HCT116 (cell line): ENCODE data around the gene DNAJC19. TPM values are rescaled to one million over a fixed set of nuclear protein-coding genes. Genes with fewer than 3 reads are reported as not detected.

Experiments
- ATAC-seq: fragments of 200-7000 bp; cut with Tn5 transposase; 2 replicates; pipeline ENCODE4 v1.9.1; 2020; ENCODE audit warnings: mild to moderate bottlenecking, moderate library complexity
- BruUV-seq: library from RNA; stranded (reverse); fragments of 400-500 nt; replicated peaks from 2 replicates; lab custom pipeline; 2021; lab: Mats Ljungman, UMichigan
- CTCF ChIA-PET: fragments of 300-600 bp; sonication (Branson Sonifier 250); formaldehyde crosslinking; loops from one replicate; lab custom pipeline; 2021; ENCODE audit warnings: antibody characterized with exemption; lab: Charles Lee
- POLR2A ChIA-PET: fragments of 300-600, 350-600 bp; sonication (Branson Sonifier 250); formaldehyde crosslinking; loops from one replicate; lab custom pipeline; 2021; ENCODE audit warnings: antibody characterized with exemption; lab: Charles Lee
- RAD21 ChIA-PET, 2 experiments: fragments of 300-600 bp; sonication (Branson Sonifier 250); formaldehyde crosslinking; loops; one replicate each; lab custom pipeline; 2023; ENCODE audit warnings: low total read pairs in 2 of 2; ENCODE audit not compliant: uncharacterized antibody in 2 of 2, unreplicated experiment in 2 of 2, low non-redundant PET in 1 of 2; lab: Charles Lee
- DNase-seq: peaks from one replicate; pipeline ENCODE4 v3.0.0-alpha.2; 2010; ENCODE audit warnings: low read depth, low spot score
- H2AFZ ChIP-seq: fragments of 200-600 bp; shearing (Covaris generic), sonication (generic); 2 replicates; pipeline ENCODE4 v1.6.1; 2017; ENCODE audit warnings: low read depth, mixed run types, mixed read lengths, antibody characterized with exemption, low read length; ENCODE audit not compliant: poor library complexity, severe bottlenecking
- H3K27ac ChIP-seq: 2 replicates; pipeline ENCODE4 v1.5.1; 2012; ENCODE audit warnings: low read depth, low read length
- H3K27me3 ChIP-seq: fragments of 200-600 bp; sonication (generic); 2 replicates; pipeline ENCODE4 v1.6.1; 2016; ENCODE audit warnings: mixed run types, low read length, mixed read lengths; ENCODE audit not compliant: insufficient read depth
- H3K36me3 ChIP-seq, 2 experiments: fragments of 200-500 bp in 1 of 2; fragments of 200-600 bp in 1 of 2; sonication (Bioruptor generic) in 1 of 2; sonication (generic) in 1 of 2; 2 replicates each; pipeline versions ENCODE4 v1.5.1 to v1.6.1; 2014 to 2016; ENCODE audit warnings: low read length in 2 of 2, inconsistent platforms in 1 of 2, mixed read lengths in 1 of 2, mixed run types in 1 of 2; ENCODE audit not compliant: insufficient read depth in 2 of 2, control insufficient read depth in 1 of 2
- H3K4me1 ChIP-seq, 2 experiments: fragments of 200-600 bp in 1 of 2; sonication (generic) in 1 of 2; 2 replicates each; pipeline versions ENCODE4 v1.5.1 to v1.6.1; 2012 to 2017; ENCODE audit warnings: low read length in 2 of 2, inconsistent platforms in 1 of 2, mild to moderate bottlenecking in 1 of 2, mixed read lengths in 1 of 2, mixed run types in 1 of 2, moderate library complexity in 1 of 2; ENCODE audit not compliant: insufficient read depth in 2 of 2, control insufficient read depth in 1 of 2
- H3K4me2 ChIP-seq: fragments of 200-600 bp; sonication (generic); 2 replicates; pipeline ENCODE4 v1.6.1; 2017; ENCODE audit warnings: mixed run types, low read length, mixed read lengths
- H3K4me3 ChIP-seq, 2 experiments: fragments of 200-600 bp in 1 of 2; sonication (generic) in 1 of 2; replicated peaks in 1 of 2; 2 replicates each; pipeline ENCODE4 v1.5.1; 2011 to 2016; ENCODE audit warnings: low read length in 2 of 2, control low read depth in 1 of 2, low read depth in 1 of 2, mild to moderate bottlenecking in 1 of 2, mixed read lengths in 1 of 2, mixed run types in 1 of 2
- H3K79me2 ChIP-seq: fragments of 200-600 bp; sonication (generic); 2 replicates; pipeline ENCODE4 v1.6.1; 2017; ENCODE audit warnings: mild to moderate bottlenecking, mixed run types, low read length, moderate library complexity, mixed read lengths; ENCODE audit not compliant: insufficient read depth
- H3K9ac ChIP-seq: fragments of 200-600 bp; sonication (generic); 2 replicates; pipeline ENCODE4 v1.6.1; 2016; ENCODE audit warnings: low read length, mixed read lengths
- H3K9me2 ChIP-seq: fragments of 200-600 bp; sonication (generic), shearing (Covaris generic); 2 replicates; pipeline ENCODE4 v1.6.1; 2017; ENCODE audit warnings: mixed run types, mild to moderate bottlenecking, moderate library complexity; ENCODE audit not compliant: insufficient read depth
- H3K9me3 ChIP-seq, 2 experiments: fragments of 200-500 bp in 1 of 2; fragments of 200-600 bp in 1 of 2; sonication (Bioruptor generic) in 1 of 2; sonication (generic) in 1 of 2; 2 replicates each; pipeline ENCODE4 v1.6.1; 2014 to 2017; ENCODE audit warnings: low read length in 2 of 2, mixed read lengths in 2 of 2, inconsistent platforms in 1 of 2, low read depth in 1 of 2, mild to moderate bottlenecking in 1 of 2, mixed run types in 1 of 2, moderate library complexity in 1 of 2; ENCODE audit not compliant: control insufficient read depth in 1 of 2, insufficient read depth in 1 of 2
- H4K20me1 ChIP-seq: fragments of 200-600 bp; sonication (generic), shearing (Covaris generic); 2 replicates; pipeline ENCODE4 v1.6.1; 2017; ENCODE audit warnings: mixed run types, mild to moderate bottlenecking, moderate library complexity; ENCODE audit not compliant: insufficient read depth
- EGR1 ChIP-seq: IDR thresholded peaks from 2 replicates; pipeline ENCODE4 v1.6.1; 2012; ENCODE audit warnings: low read depth
- EZH2 ChIP-seq: fragments of 200-600 bp; sonication (generic); IDR thresholded peaks from 2 replicates; pipeline ENCODE4 v1.6.1; 2017; ENCODE audit warnings: antibody characterized with exemption, mixed run types
- JUND ChIP-seq: IDR thresholded peaks from 2 replicates; pipeline ENCODE4 v1.6.1; 2012
- MAX ChIP-seq: IDR thresholded peaks from 2 replicates; pipeline ENCODE4 v1.6.1; 2012
- POLR2AphosphoS5 ChIP-seq: IDR thresholded peaks from 2 replicates; pipeline ENCODE4 v1.6.1; 2011; ENCODE audit warnings: mild to moderate bottlenecking, low read depth, low read length, moderate library complexity
- RAD21 ChIP-seq: IDR thresholded peaks from 2 replicates; pipeline ENCODE4 v1.6.1; 2012; ENCODE audit warnings: low read depth, mild to moderate bottlenecking
- REST ChIP-seq: IDR thresholded peaks from 2 replicates; pipeline ENCODE4 v1.6.1; 2012; ENCODE audit warnings: low read depth
- SIN3A ChIP-seq: IDR thresholded peaks from 2 replicates; pipeline ENCODE4 v1.6.1; 2012; ENCODE audit warnings: low read depth
- YY1 ChIP-seq: IDR thresholded peaks from 2 replicates; pipeline ENCODE4 v1.6.1; 2011; ENCODE audit warnings: low read length, low read depth, moderate library complexity, mild to moderate bottlenecking; ENCODE audit not compliant: insufficient replicate concordance; ENCODE audit errors: extremely low read depth
- ZBTB33 ChIP-seq: IDR thresholded peaks from 2 replicates; pipeline ENCODE4 v1.6.1; 2011; ENCODE audit warnings: mild to moderate bottlenecking, low read length, moderate library complexity; ENCODE audit not compliant: insufficient replicate concordance; ENCODE audit errors: extremely low read depth
- ZNF274 ChIP-seq: fragments of 200-500 bp; sonication (Bioruptor generic); IDR thresholded peaks from 2 replicates; pipeline ENCODE4 v1.6.1; 2014; ENCODE audit warnings: mild to moderate bottlenecking, low read depth, low read length, inconsistent platforms
- intact Hi-C: fragments of 100-400 bp; cut with micrococcal nuclease; formaldehyde crosslinking; loops from 2 replicates; pipeline ENCODE4 v1.10.0; 2022
- total RNA-seq: library from RNA; stranded (reverse); gene quantifications from one replicate; pipeline ENCODE4 v1.2.1, GENCODE V29; 2021; ENCODE audit not compliant: unreplicated experiment

Gene DNAJC19
- total RNA-seq, 1 experiment from 2014 or later = 61.2 TPM

- intact Hi-C loops = no loop called here
- no peak for TF ChIP-seq MAX
- H3K4me3 ChIP-seq = no peak overlapping the region
These were observed 48.7 kb downstream of the DNAJC19 start for GRCh38 chr3:180940826-180941225.

GRCh38 chr3:180934638-180935037 lies 54.9 kb downstream of the DNAJC19 start:
- Histone ChIP-seq H3K4me1 (peaks cover 0 to 10% of the 10 kb centered on the region in 2 experiments; a peak in 2 of 4 replicates), H3K36me3 (peaks cover 0 to 12% of the 10 kb centered on the region in 2 experiments; a peak in 1 of 4 replicates), H3K4me2 (no peak overlapping the region), H3K9ac (no peak overlapping the region), H4K20me1 (peaks cover 29% of the 10 kb centered on the region; the same call in 1 of the 2 replicates), H3K27ac (no peak overlapping the region), H2AFZ (no peak overlapping the region), H3K79me2 (peaks cover 100% of the 10 kb centered on the region), H3K9me3 (no peaks in the 10 kb centered on the region), H3K27me3 (no peaks in the 10 kb centered on the region), H3K4me3 (no peak overlapping the region), H3K9me2 (no peaks in the 10 kb centered on the region)
- DNase-seq (no peak), ATAC-seq (no peak)
- intact Hi-C loops = no loop called here
- CTCF ChIA-PET = no interaction called here
- RAD21 ChIA-PET = no interaction called here
- BruUV-seq = no TSS peak
- POLR2A ChIA-PET = interaction anchor here (0.8 kb wide), 1 partner anchor 22 kb away, joined by 3 read pairs; the partner anchor contains the start of gene FXR1
- no peak for TF ChIP-seq JUND
- TF ChIP-seq EZH2 = no peak
- no peak for TF ChIP-seq RAD21
- no peak for TF ChIP-seq YY1
- no peak for TF ChIP-seq SIN3A
- no peak for TF ChIP-seq ZBTB33
- no peak for TF ChIP-seq MAX
- TF ChIP-seq POLR2AphosphoS5 = no peak
- TF ChIP-seq EGR1 = no peak
- TF ChIP-seq ZNF274 = no peak
- TF ChIP-seq REST = no peak

More at GRCh38 chr3:180940826-180941225, 48.7 kb downstream of the DNAJC19 start:
- no peak overlapping the region for H2AFZ ChIP-seq
- H3K79me2 ChIP-seq = peaks cover 99% of the 10 kb centered on the region
- ChIA-PET CTCF (no interaction called here), RAD21 (no interaction called here), POLR2A (no interaction called here)
- H3K9me2 ChIP-seq = no peaks in the 10 kb centered on the region
- H3K27ac ChIP-seq = no peak overlapping the region
- no peaks in the 10 kb centered on the region for H3K9me3 ChIP-seq
- H3K4me2 ChIP-seq = no peak overlapping the region
- H3K36me3 ChIP-seq = peaks cover 5 to 16% of the 10 kb centered on the region in 2 experiments; a peak in 2 of 4 replicates
- no peaks in the 10 kb centered on the region for H3K4me1 ChIP-seq
- no peaks in the 10 kb centered on the region for H3K27me3 ChIP-seq
- H4K20me1 ChIP-seq = peaks cover 10% of the 10 kb centered on the region; the same call in 1 of the 2 replicates
- no peak for ATAC-seq
- no TSS peak for BruUV-seq
- no peak overlapping the region for H3K9ac ChIP-seq
- no peak for DNase-seq
